A549 treated with dexamethasone at 1 μM for 4 hours (cell line): ENCODE results near the gene NELFB. TPM values are rescaled to one million over a fixed set of nuclear protein-coding genes. Genes with fewer than 3 reads are reported as not detected.

Experiments
- total RNA-seq: library from RNA; stranded (reverse); fragments of 200-300 nt; extraction: Qiagen RNA extraction; gene quantifications from 5 replicates; pipeline ENCODE4 v1.2.3, GENCODE V29; 2022

NELFB gene
- 41.3 to 57.7 TPM (median 53.2 TPM) in 5 replicates for total RNA-seq

DNA sequence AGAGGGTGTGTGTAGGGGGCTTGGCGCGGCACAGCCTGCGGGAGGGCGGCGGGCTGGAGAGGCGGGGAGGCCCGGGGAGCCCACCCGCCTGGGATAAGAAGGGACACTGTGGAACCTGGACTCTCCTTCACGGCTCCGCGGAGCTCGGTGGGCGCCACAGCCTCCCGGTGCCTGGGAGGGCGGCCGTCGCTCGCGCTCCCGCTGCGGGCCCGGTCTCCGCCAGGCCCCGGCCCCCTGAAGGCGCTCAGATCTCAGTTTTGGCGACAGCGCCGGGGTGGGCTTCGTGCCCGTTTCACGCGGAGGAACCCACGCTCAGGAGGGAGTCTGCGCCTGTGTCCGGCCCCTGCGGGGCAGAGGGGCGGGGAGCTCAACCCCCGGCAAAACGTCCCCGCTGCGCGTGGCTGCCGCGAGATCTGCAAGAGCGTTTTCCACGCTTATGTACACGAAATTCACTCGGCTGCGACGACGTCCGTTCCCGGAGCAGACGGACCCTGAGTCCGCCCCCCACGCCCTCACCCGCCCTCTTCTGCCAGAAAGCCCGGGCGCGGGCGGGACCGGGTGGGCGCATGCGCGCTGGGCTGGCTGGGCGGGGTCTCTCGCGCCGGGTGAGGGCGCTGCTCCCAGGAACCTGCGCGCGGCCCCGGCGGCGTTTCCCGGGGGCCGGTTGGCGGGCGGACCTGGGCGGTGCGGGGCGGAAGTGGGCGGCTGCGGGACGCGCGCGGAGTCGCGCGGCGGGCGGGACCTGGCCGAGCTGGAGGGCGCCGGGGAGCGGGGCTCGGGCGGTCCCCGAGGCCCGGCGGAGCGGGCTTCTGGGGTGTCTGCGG lies at the start of gene NELFB:
Gene NELFB (plus strand): TSS at position 704 of the 824 bp plus-strand sequence.

DNA sequence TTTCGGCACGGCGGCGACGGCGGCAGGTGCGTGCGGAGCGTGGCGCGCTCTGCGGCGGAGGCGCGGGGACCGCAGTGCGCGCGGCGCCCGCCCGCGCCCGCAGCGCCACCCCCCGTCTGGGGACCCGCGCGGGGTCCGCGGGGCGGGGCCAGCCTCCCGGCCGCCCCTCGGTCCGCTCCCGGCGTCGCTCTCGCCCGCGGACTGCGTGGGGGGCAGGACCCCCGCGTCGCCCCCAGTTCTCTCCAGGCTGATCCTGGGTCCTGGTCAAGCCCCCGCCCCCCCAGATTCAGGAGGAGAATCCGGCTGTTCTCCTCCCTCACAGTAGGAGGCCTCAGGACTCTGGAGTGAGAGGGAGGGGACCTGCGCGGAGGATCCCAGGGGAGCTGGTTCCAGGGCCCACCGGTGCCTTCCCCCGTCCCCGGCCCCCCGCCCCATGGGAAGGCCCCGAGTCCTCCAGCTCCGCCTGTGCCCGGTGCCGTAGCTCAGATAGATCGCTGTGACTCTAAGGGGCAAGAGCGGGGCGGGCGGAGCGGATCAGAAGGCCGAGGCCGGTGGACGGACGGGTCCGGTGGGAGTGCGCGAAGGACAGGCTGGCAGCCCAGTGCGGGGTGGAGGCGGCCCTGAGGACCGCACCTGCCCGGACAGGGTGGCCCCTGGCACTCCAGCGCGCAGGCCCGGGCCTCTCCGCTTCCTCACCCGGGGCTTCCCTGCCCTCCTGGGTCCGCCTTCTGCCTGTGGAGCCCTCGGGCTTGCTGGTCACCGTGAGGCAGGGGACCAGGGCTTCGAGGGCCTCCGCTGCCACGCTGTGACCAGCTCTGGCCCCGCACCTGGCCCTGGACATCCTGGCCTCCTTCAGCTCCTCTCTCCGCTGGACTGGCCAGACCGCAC lies 32.7 kb upstream of the NELFB start, which contains the start of gene RNF208:
Gene RNF208 (minus strand): TSS at position 51 of the 888 bp plus-strand sequence. CDS start 1,028 bp downstream, outside the sequence.

GRCh38 chr9:137224830-137225694 lies 30.1 kb upstream of the NELFB start, which contains the start of gene CYSRT1:
Gene CYSRT1, plus strand, starts transcription at chr9:137225174. Its CDS starts 448 bp downstream, at chr9:137225622.

GRCh38 chr9:137227054-137227852 lies 27.9 kb upstream of the NELFB start, which contains the start of gene RNF224:
Gene RNF224, plus strand, starts transcription at chr9:137227502. Its CDS starts 834 bp downstream, at chr9:137228336.

GRCh38 chr9:137230705-137231371 lies 24.3 kb upstream of the NELFB start, which contains the start of gene SLC34A3:
Gene SLC34A3, plus strand, starts transcription at chr9:137230901. Its CDS starts 802 bp downstream, at chr9:137231703.

GRCh38 chr9:137240841-137241489 lies 14.2 kb upstream of the NELFB start, which contains the start of gene TUBB4B:
Gene TUBB4B, plus strand, starts transcription at chr9:137241287. Its CDS starts 74 bp downstream, at chr9:137241361.

DNA sequence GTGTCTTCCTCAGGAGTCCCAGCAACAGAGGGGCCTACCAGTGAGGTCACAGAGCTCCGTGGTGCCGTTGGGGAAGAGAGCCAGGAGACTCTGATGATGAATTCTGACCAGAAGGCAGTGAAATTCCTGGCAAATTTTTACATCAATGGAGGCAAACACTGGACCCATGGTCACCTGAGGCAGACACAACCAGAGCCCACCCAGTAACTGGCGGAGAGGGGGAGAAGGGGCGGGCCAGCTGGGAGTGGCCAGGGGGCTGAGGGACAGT lies 4.0 kb upstream of the NELFB start, which contains the start of gene STPG3:
Gene STPG3 (plus strand): TSS at position 93 of the 268 bp plus-strand sequence. CDS start 1 bp downstream, at position 94.

GRCh38 chr9:137277329-137278041 lies 22.4 kb downstream of the NELFB start, which contains the start of gene TOR4A:
Gene TOR4A, plus strand, starts transcription at chr9:137277726. Its CDS starts 964 bp downstream, at chr9:137278690.

DNA sequence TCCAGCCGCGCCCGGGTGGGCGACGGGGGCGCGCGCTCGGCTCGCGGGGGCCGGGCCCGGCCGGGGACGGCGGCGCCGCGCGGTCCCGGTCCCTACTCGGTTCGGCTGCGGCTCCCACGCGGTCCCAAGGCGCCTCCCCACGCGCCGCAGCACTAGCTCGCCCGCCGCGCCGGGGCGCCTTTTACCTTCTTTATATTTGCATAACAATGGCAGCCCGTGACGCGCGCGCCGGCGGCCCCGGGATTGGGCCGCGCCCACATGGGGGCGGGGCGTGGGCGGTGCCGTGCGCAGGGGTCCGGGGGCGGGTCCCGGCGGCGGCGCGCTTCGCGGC lies 47.0 kb downstream of the NELFB start, which contains the start of gene NRARP:
Gene NRARP (minus strand): TSS at position 154 of the 331 bp plus-strand sequence. CDS start 343 bp downstream, outside the sequence.

Other genes with a start within 250 kb of the NELFB start
- gene ABCA2, start 227.1 kb upstream of the NELFB start, total RNA-seq = 12.4 to 27.7 TPM (median 24.8 TPM) in 5 replicates
- gene FUT7, start 223.2 kb upstream of the NELFB start, total RNA-seq = 0.04 to 0.10 TPM (median 0.05 TPM) in 4 of 5 replicates, not detected in the other
- 34.4 to 84.3 TPM (median 78.9 TPM) in 5 replicates for gene NPDC1, start 209.2 kb upstream of the NELFB start, total RNA-seq
- gene ENTPD2, start 201.3 kb upstream of the NELFB start, total RNA-seq = 3.1 to 6.4 TPM (median 5.4 TPM) in 5 replicates
- gene SAPCD2, start 184.8 kb upstream of the NELFB start, total RNA-seq = 13.4 to 23.9 TPM (median 21.4 TPM) in 5 replicates
- gene UAP1L1, start 177.8 kb upstream of the NELFB start, total RNA-seq = 8.1 to 15.8 TPM (median 11.1 TPM) in 5 replicates
- 36.8 to 53.3 TPM (median 51.6 TPM) in 5 replicates for gene MAN1B1, start 168.3 kb upstream of the NELFB start, total RNA-seq
- gene DPP7, start 140.6 kb upstream of the NELFB start, total RNA-seq = 67.5 to 115 TPM (median 108 TPM) in 5 replicates
- 0.16 to 0.41 TPM (median 0.32 TPM) in 5 replicates for gene GRIN1, start 116.2 kb upstream of the NELFB start, total RNA-seq
- gene LRRC26, start 85.3 kb upstream of the NELFB start, total RNA-seq = 0.19 to 1.5 TPM (median 0.77 TPM) in 5 replicates
- gene TMEM210, start 83.3 kb upstream of the NELFB start, total RNA-seq = not detected in 5 replicates
- gene ANAPC2, start 66.8 kb upstream of the NELFB start, total RNA-seq = 20.3 to 35.3 TPM (median 31.4 TPM) in 5 replicates
- gene SSNA1, start 66.7 kb upstream of the NELFB start, total RNA-seq = 99.1 to 134 TPM (median 125 TPM) in 5 replicates
- gene TPRN, start 54.6 kb upstream of the NELFB start, total RNA-seq = 6.4 to 11.2 TPM (median 10.5 TPM) in 5 replicates
- gene TMEM203, start 49.7 kb upstream of the NELFB start, total RNA-seq = 34.6 to 42.9 TPM (median 39.6 TPM) in 5 replicates
- 8.1 to 18.5 TPM (median 15.8 TPM) in 5 replicates for gene NDOR1, start 49.6 kb upstream of the NELFB start, total RNA-seq
- 1.2 to 2.2 TPM (median 2.0 TPM) in 5 replicates for gene RNF208, start 33.1 kb upstream of the NELFB start, total RNA-seq
- gene CYSRT1, start 30.2 kb upstream of the NELFB start, total RNA-seq = 3.6 to 5.1 TPM (median 4.6 TPM) in 5 replicates
- gene RNF224, start 27.8 kb upstream of the NELFB start, total RNA-seq = 0.14 to 0.28 TPM (median 0.21 TPM) in 5 replicates
- 0.05 to 0.11 TPM (median 0.06 TPM) in 5 replicates for gene SLC34A3, start 24.4 kb upstream of the NELFB start, total RNA-seq
- 618 to 867 TPM (median 780 TPM) in 5 replicates for gene TUBB4B, start 14.0 kb upstream of the NELFB start, total RNA-seq
- gene STPG3, start 4.0 kb upstream of the NELFB start, total RNA-seq = not detected in 5 replicates
- 16.3 to 27.6 TPM (median 24.2 TPM) in 5 replicates for gene TOR4A, start 22.4 kb downstream of the NELFB start, total RNA-seq
- gene NRARP, start 46.9 kb downstream of the NELFB start, total RNA-seq = 1.7 to 3.0 TPM (median 2.9 TPM) in 5 replicates
- 3.0 to 5.7 TPM (median 5.3 TPM) in 5 replicates for gene EXD3, start 167.8 kb downstream of the NELFB start, total RNA-seq
- gene NOXA1, start 168.1 kb downstream of the NELFB start, total RNA-seq = 0.41 to 1.7 TPM (median 1.4 TPM) in 5 replicates
- gene ENTPD8, start 186.0 kb downstream of the NELFB start, total RNA-seq = 0.14 to 0.25 TPM (median 0.16 TPM) in 5 replicates
- gene NSMF, start 204.0 kb downstream of the NELFB start, total RNA-seq = 28.8 to 42.8 TPM (median 38.8 TPM) in 5 replicates